Measurements from ENCODE around the gene GRID2IP.

GRID2IP gene

DNA sequence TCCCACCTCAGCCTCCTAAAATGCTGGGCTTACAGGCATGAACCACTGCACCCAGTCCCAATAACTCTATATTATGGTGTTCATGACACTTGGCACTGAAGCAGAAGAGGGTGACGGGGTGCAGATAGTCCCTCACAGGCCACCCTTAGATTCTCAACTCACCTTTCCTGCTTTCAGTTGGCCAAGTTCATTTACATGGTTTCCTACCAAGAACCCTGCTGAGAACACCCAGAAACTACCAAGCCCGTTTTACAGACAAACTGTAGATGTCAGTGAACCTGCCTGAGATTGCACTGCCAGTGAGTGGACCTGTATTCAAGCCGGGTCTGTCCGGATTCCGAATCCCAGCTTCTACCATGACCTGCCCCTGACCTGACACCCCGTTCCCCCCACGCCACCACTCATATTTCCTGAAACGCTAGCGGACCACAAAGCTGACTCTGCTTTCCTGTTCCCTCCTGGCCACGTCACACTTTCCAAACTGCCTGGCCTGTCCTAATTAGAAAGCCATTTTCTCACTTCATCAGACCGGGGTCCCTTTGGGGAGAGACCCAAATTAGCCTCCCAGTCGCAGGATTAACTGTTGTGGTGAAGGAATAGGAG is 17.3 kb downstream of the GRID2IP start:
- Histone ChIP-seq H3K4me1 (ENCODE audit: control insufficient read depth, insufficient read depth, low read length) (peaks cover 13% of the 10 kb centered on the region), H3K27me3 (ENCODE audit: control insufficient read depth in 1 of 2, insufficient read depth in 2 of 2, low read length in 2 of 2) (peaks cover 27 to 35% of the 10 kb centered on the region in 2 donors), H3K27ac (ENCODE audit: low read length) (no peak overlapping the region), H3K9ac (ENCODE audit: low read length in 2 of 2) (no peak overlapping the region), H3K36me3 (ENCODE audit: control insufficient read depth in 2 of 2, insufficient read depth in 2 of 2, low read length in 2 of 2) (no peaks in the 10 kb centered on the region), H3K4me3 (ENCODE audit: low read length in 2 of 2) (no peak overlapping the region), H3K9me3 (ENCODE audit: control insufficient read depth in 2 of 2, low read length in 2 of 2) (no peaks in the 10 kb centered on the region)

GRCh38 chr7:6532516-6532915 is 18.7 kb downstream of the GRID2IP start:
- H3K36me3 ChIP-seq (ENCODE audit: control insufficient read depth in 2 of 2, insufficient read depth in 2 of 2, low read length in 2 of 2): no peaks in the 10 kb centered on the region
- peaks cover 32 to 33% of the 10 kb centered on the region in 2 donors for H3K27me3 ChIP-seq (ENCODE audit: control insufficient read depth in 1 of 2, insufficient read depth in 2 of 2, low read length in 2 of 2)
- H3K9ac ChIP-seq (ENCODE audit: low read length in 2 of 2): no peak overlapping the region
- no peak overlapping the region for H3K4me3 ChIP-seq (ENCODE audit: low read length in 2 of 2)
- H3K4me1 ChIP-seq (ENCODE audit: control insufficient read depth, insufficient read depth, low read length): peaks cover 13% of the 10 kb centered on the region
- H3K9me3 ChIP-seq (ENCODE audit: control insufficient read depth in 2 of 2, low read length in 2 of 2): no peaks in the 10 kb centered on the region
- H3K27ac ChIP-seq (ENCODE audit: low read length): no peak overlapping the region

DNA sequence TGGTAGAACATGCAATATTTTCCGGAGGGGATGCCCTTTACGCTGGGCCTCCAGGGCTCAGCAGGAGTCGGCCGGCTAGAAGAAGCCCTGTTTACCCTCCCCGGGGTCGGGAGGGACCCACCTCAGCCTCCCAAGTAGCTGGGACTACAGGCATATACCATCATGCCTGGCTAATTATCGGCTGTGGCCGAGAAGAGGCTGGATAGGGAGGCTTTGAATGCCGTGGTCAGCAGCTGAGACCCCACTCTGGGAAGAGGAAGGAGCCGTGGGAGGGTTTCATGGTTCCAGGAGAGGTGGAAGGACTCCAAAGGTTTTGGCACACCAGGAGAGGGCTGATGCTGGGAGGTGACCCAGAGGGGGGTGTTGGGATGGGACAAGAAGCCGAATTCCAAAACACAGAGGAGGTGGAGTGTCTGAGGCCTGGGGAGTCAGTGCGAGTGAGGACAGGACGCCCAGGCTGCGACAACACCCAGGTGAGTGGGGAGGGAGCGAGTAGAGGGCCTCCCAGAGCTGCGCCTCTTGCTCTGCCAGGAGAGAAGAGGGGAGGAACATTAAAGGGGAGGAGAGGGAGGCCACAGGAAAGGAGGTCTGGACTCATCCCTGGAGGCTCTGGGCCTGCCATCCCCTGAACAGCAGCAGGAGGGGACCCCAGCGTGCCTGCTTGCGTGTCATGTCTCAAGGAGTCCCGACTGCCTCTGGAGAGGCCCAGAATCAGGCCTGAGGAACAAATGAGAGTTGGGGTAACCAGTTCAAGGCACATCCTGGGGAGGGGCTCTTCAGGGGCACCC is 19.6 kb downstream of the GRID2IP start:
- Histone ChIP-seq H3K36me3 (ENCODE audit: control insufficient read depth in 2 of 2, insufficient read depth in 2 of 2, low read length in 2 of 2) (no peaks in the 10 kb centered on the region), H3K9ac (ENCODE audit: low read length in 2 of 2) (no peak overlapping the region), H3K4me3 (ENCODE audit: low read length in 2 of 2) (no peak overlapping the region), H3K27ac (ENCODE audit: low read length) (no peak overlapping the region), H3K9me3 (ENCODE audit: control insufficient read depth in 2 of 2, low read length in 2 of 2) (no peaks in the 10 kb centered on the region), H3K27me3 (ENCODE audit: control insufficient read depth in 1 of 2, insufficient read depth in 2 of 2, low read length in 2 of 2) (peaks cover 37 to 39% of the 10 kb centered on the region in 2 donors), H3K4me1 (ENCODE audit: control insufficient read depth, insufficient read depth, low read length) (peaks cover 11% of the 10 kb centered on the region)

GRCh38 chr7:6530626-6531491 is 20.4 kb downstream of the GRID2IP start:
- Histone ChIP-seq H3K4me3 (ENCODE audit: low read length in 2 of 2) (no peak overlapping the region), H3K9me3 (ENCODE audit: control insufficient read depth in 2 of 2, low read length in 2 of 2) (no peaks in the 10 kb centered on the region), H3K36me3 (ENCODE audit: control insufficient read depth in 2 of 2, insufficient read depth in 2 of 2, low read length in 2 of 2) (no peaks in the 10 kb centered on the region), H3K27me3 (ENCODE audit: control insufficient read depth in 1 of 2, insufficient read depth in 2 of 2, low read length in 2 of 2) (peaks cover 36 to 37% of the 10 kb centered on the region in 2 donors), H3K9ac (ENCODE audit: low read length in 2 of 2) (no peak overlapping the region), H3K4me1 (ENCODE audit: control insufficient read depth, insufficient read depth, low read length) (peaks cover 7% of the 10 kb centered on the region), H3K27ac (ENCODE audit: low read length) (no peak overlapping the region)

- H3K4me1 ChIP-seq (ENCODE audit: control insufficient read depth, insufficient read depth, low read length): peaks cover 7% of the 10 kb centered on the region
- H3K27me3 ChIP-seq (ENCODE audit: control insufficient read depth in 1 of 2, insufficient read depth in 2 of 2, low read length in 2 of 2): peaks cover 32 to 34% of the 10 kb centered on the region in 2 donors
- no peak overlapping the region for H3K27ac ChIP-seq (ENCODE audit: low read length)
- no peaks in the 10 kb centered on the region for H3K9me3 ChIP-seq (ENCODE audit: control insufficient read depth in 2 of 2, low read length in 2 of 2)
- no peak overlapping the region for H3K4me3 ChIP-seq (ENCODE audit: low read length in 2 of 2)
- no peak overlapping the region for H3K9ac ChIP-seq (ENCODE audit: low read length in 2 of 2)
- H3K36me3 ChIP-seq (ENCODE audit: control insufficient read depth in 2 of 2, insufficient read depth in 2 of 2, low read length in 2 of 2): no peaks in the 10 kb centered on the region
These were observed 21.6 kb downstream of the GRID2IP start for GRCh38 chr7:6529643-6530042.

- H3K36me3 ChIP-seq (ENCODE audit: control insufficient read depth in 2 of 2, insufficient read depth in 2 of 2, low read length in 2 of 2): no peaks in the 10 kb centered on the region
- no peak overlapping the region for H3K4me3 ChIP-seq (ENCODE audit: low read length in 2 of 2)
- no peak overlapping the region for H3K27ac ChIP-seq (ENCODE audit: low read length)
- H3K9me3 ChIP-seq (ENCODE audit: control insufficient read depth in 2 of 2, low read length in 2 of 2): no peaks in the 10 kb centered on the region
- H3K27me3 ChIP-seq (ENCODE audit: control insufficient read depth in 1 of 2, insufficient read depth in 2 of 2, low read length in 2 of 2): peaks cover 32 to 34% of the 10 kb centered on the region in 2 donors
- peaks cover 7% of the 10 kb centered on the region for H3K4me1 ChIP-seq (ENCODE audit: control insufficient read depth, insufficient read depth, low read length)
- H3K9ac ChIP-seq (ENCODE audit: low read length in 2 of 2): no peak overlapping the region
These were observed 22.7 kb downstream of the GRID2IP start for GRCh38 chr7:6528401-6529130.

DNA sequence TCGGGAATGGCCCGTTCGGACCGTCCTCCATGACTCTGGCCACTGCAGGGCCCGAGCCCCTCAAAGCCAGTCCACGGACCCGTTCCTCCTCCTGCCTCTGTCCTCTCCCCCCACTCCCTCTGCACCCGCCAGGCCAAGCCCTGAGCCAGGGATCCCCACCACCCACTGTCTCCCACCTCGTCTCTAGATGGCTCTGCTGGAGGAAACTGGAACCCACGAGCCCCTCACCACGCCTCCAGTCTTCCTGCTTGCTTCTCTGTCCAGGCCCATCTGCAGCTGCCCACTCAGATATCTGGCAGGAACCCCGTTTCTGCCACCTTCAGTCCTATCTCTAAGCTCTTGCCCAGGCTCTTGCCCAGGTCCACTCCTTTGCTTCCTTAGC is 24.3 kb downstream of the GRID2IP start:
- Histone ChIP-seq H3K4me1 (ENCODE audit: control insufficient read depth, insufficient read depth, low read length) (peaks cover 7% of the 10 kb centered on the region), H3K27ac (ENCODE audit: low read length) (no peak overlapping the region), H3K36me3 (ENCODE audit: control insufficient read depth in 2 of 2, insufficient read depth in 2 of 2, low read length in 2 of 2) (no peaks in the 10 kb centered on the region), H3K9me3 (ENCODE audit: control insufficient read depth in 2 of 2, low read length in 2 of 2) (no peaks in the 10 kb centered on the region), H3K4me3 (ENCODE audit: low read length in 2 of 2) (peak overlapping the region; percentile 27 to 62), H3K9ac (ENCODE audit: low read length in 2 of 2) (no peak overlapping the region), H3K27me3 (ENCODE audit: control insufficient read depth in 1 of 2, insufficient read depth in 2 of 2, low read length in 2 of 2) (peaks cover 24 to 34% of the 10 kb centered on the region in 2 donors)

- H3K9me3 ChIP-seq (ENCODE audit: control insufficient read depth in 2 of 2, low read length in 2 of 2): no peaks in the 10 kb centered on the region
- no peak overlapping the region for H3K4me3 ChIP-seq (ENCODE audit: low read length in 2 of 2)
- H3K9ac ChIP-seq (ENCODE audit: low read length in 2 of 2): no peak overlapping the region
- peaks cover 2% of the 10 kb centered on the region for H3K4me1 ChIP-seq (ENCODE audit: control insufficient read depth, insufficient read depth, low read length)
- peaks cover 0 to 2% of the 10 kb centered on the region in 2 donors for H3K27me3 ChIP-seq (ENCODE audit: control insufficient read depth in 1 of 2, insufficient read depth in 2 of 2, low read length in 2 of 2)
- no peak overlapping the region for H3K27ac ChIP-seq (ENCODE audit: low read length)
- no peaks in the 10 kb centered on the region for H3K36me3 ChIP-seq (ENCODE audit: control insufficient read depth in 2 of 2, insufficient read depth in 2 of 2, low read length in 2 of 2)
These were observed 30.9 kb downstream of the GRID2IP start for GRCh38 chr7:6520163-6520981.

GRCh38 chr7:6516387-6516983 is 34.8 kb downstream of the GRID2IP start:
- Histone ChIP-seq H3K27me3 (ENCODE audit: control insufficient read depth in 1 of 2, insufficient read depth in 2 of 2, low read length in 2 of 2) (peaks cover 0 to 3% of the 10 kb centered on the region in 2 donors), H3K27ac (ENCODE audit: low read length) (no peak overlapping the region), H3K4me1 (ENCODE audit: control insufficient read depth, insufficient read depth, low read length) (peaks cover 2% of the 10 kb centered on the region), H3K9ac (ENCODE audit: low read length in 2 of 2) (peak overlapping the region; percentile 42 to 47), H3K36me3 (ENCODE audit: control insufficient read depth in 2 of 2, insufficient read depth in 2 of 2, low read length in 2 of 2) (no peaks in the 10 kb centered on the region), H3K4me3 (ENCODE audit: low read length in 2 of 2) (peak overlapping the region; percentile 60 to 72), H3K9me3 (ENCODE audit: control insufficient read depth in 2 of 2, low read length in 2 of 2) (no peaks in the 10 kb centered on the region)

Measured in stomach smooth muscle (tissue), 2 donors.